IPS-15b (cell line): ENCODE data around the gene PLIN5.

Experiments
- H3K27me3 ChIP-seq: one replicate; pipeline ENCODE4 v1.6.1; 2013; ENCODE audit warnings: low read length; ENCODE audit not compliant: control insufficient read depth, insufficient read depth
- H3K36me3 ChIP-seq: one replicate; pipeline ENCODE4 v1.6.1; 2013; ENCODE audit warnings: low read length; ENCODE audit not compliant: control insufficient read depth, insufficient read depth
- H3K4me1 ChIP-seq: one replicate; pipeline ENCODE4 v1.6.1; 2013; ENCODE audit warnings: mild to moderate bottlenecking, low read length; ENCODE audit not compliant: control insufficient read depth, insufficient read depth
- H3K4me3 ChIP-seq: one replicate; pipeline ENCODE4 v1.5.1; 2013; ENCODE audit warnings: low read depth, low read length
- H3K9ac ChIP-seq: one replicate; pipeline ENCODE4 v1.6.1; 2013; ENCODE audit warnings: low read depth, mild to moderate bottlenecking, low read length
- H3K9me3 ChIP-seq: one replicate; pipeline ENCODE4 v1.6.1; 2013; ENCODE audit warnings: mild to moderate bottlenecking, low read length; ENCODE audit not compliant: control insufficient read depth, insufficient read depth

Gene PLIN5

GRCh38 chr19:4495471-4495870, 39.6 kb downstream of the PLIN5 start:
- no peak overlapping the region for H3K4me3 ChIP-seq
- H3K9ac ChIP-seq, result no peak overlapping the region
- peaks cover 61% of the 10 kb centered on the region for H3K36me3 ChIP-seq
- no peaks in the 10 kb centered on the region for H3K4me1 ChIP-seq
- no peaks in the 10 kb centered on the region for H3K27me3 ChIP-seq
- no peaks in the 10 kb centered on the region for H3K9me3 ChIP-seq

- no peaks in the 10 kb centered on the region for H3K27me3 ChIP-seq
- no peak overlapping the region for H3K9ac ChIP-seq
- no peaks in the 10 kb centered on the region for H3K9me3 ChIP-seq
- H3K36me3 ChIP-seq, result peaks cover 66% of the 10 kb centered on the region
- H3K4me3 ChIP-seq, result no peak overlapping the region
- H3K4me1 ChIP-seq, result no peaks in the 10 kb centered on the region
Measured at GRCh38 chr19:4494691-4495064, 40.3 kb downstream of the PLIN5 start.

GRCh38 chr19:4493929-4494690, 40.9 kb downstream of the PLIN5 start:
- Histone ChIP-seq H3K4me3 (no peak overlapping the region), H3K9me3 (no peaks in the 10 kb centered on the region), H3K4me1 (no peaks in the 10 kb centered on the region), H3K9ac (no peak overlapping the region), H3K36me3 (peaks cover 67% of the 10 kb centered on the region), H3K27me3 (no peaks in the 10 kb centered on the region)

GRCh38 chr19:4493104-4493928, 41.7 kb downstream of the PLIN5 start:
- no peaks in the 10 kb centered on the region for H3K4me1 ChIP-seq
- no peak overlapping the region for H3K4me3 ChIP-seq
- H3K36me3 ChIP-seq, result peaks cover 71% of the 10 kb centered on the region
- no peak overlapping the region for H3K9ac ChIP-seq
- H3K27me3 ChIP-seq, result no peaks in the 10 kb centered on the region
- no peaks in the 10 kb centered on the region for H3K9me3 ChIP-seq

GRCh38 chr19:4492337-4493103, 42.5 kb downstream of the PLIN5 start:
- Histone ChIP-seq H3K27me3 (no peaks in the 10 kb centered on the region), H3K9me3 (no peaks in the 10 kb centered on the region), H3K4me3 (no peak overlapping the region), H3K4me1 (no peaks in the 10 kb centered on the region), H3K36me3 (peaks cover 65% of the 10 kb centered on the region), H3K9ac (no peak overlapping the region)

- Histone ChIP-seq H3K4me1 (no peaks in the 10 kb centered on the region), H3K9me3 (no peaks in the 10 kb centered on the region), H3K36me3 (peaks cover 60% of the 10 kb centered on the region), H3K4me3 (no peak overlapping the region), H3K27me3 (no peaks in the 10 kb centered on the region), H3K9ac (no peak overlapping the region)
Measured at GRCh38 chr19:4491446-4491845, 43.6 kb downstream of the PLIN5 start.

- H3K9me3 ChIP-seq, result no peaks in the 10 kb centered on the region
- H3K36me3 ChIP-seq, result peaks cover 37% of the 10 kb centered on the region
- no peak overlapping the region for H3K4me3 ChIP-seq
- H3K9ac ChIP-seq, result no peak overlapping the region
- no peaks in the 10 kb centered on the region for H3K4me1 ChIP-seq
- H3K27me3 ChIP-seq, result no peaks in the 10 kb centered on the region
Measured at GRCh38 chr19:4488496-4488895, 46.5 kb downstream of the PLIN5 start.

GRCh38 chr19:4487572-4487971, 47.5 kb downstream of the PLIN5 start:
- H3K9me3 ChIP-seq, result no peaks in the 10 kb centered on the region
- H3K4me3 ChIP-seq, result no peak overlapping the region
- no peaks in the 10 kb centered on the region for H3K4me1 ChIP-seq
- peaks cover 37% of the 10 kb centered on the region for H3K36me3 ChIP-seq
- no peak overlapping the region for H3K9ac ChIP-seq
- H3K27me3 ChIP-seq, result no peaks in the 10 kb centered on the region

GRCh38 chr19:4483385-4483784, 51.6 kb downstream of the PLIN5 start:
- no peaks in the 10 kb centered on the region for H3K27me3 ChIP-seq
- no peaks in the 10 kb centered on the region for H3K4me1 ChIP-seq
- no peak overlapping the region for H3K9ac ChIP-seq
- H3K9me3 ChIP-seq, result no peaks in the 10 kb centered on the region
- peaks cover 20% of the 10 kb centered on the region for H3K36me3 ChIP-seq
- no peak overlapping the region for H3K4me3 ChIP-seq

GRCh38 chr19:4482721-4483364, 52.2 kb downstream of the PLIN5 start:
- H3K4me3 ChIP-seq, result no peak overlapping the region
- no peaks in the 10 kb centered on the region for H3K4me1 ChIP-seq
- H3K27me3 ChIP-seq, result no peaks in the 10 kb centered on the region
- no peaks in the 10 kb centered on the region for H3K9me3 ChIP-seq
- peaks cover 19% of the 10 kb centered on the region for H3K36me3 ChIP-seq
- H3K9ac ChIP-seq, result no peak overlapping the region

- Histone ChIP-seq H3K9ac (no peak overlapping the region), H3K4me1 (no peaks in the 10 kb centered on the region), H3K27me3 (no peaks in the 10 kb centered on the region), H3K36me3 (peaks cover 29% of the 10 kb centered on the region), H3K4me3 (no peak overlapping the region), H3K9me3 (no peaks in the 10 kb centered on the region)
Measured at GRCh38 chr19:4477034-4477801, 57.8 kb downstream of the PLIN5 start.
